Thymus (tissue), 11 donors: ENCODE measurements around the gene GLMP. TPM values are rescaled to one million over a fixed set of nuclear protein-coding genes. Genes with fewer than 3 reads are reported as not detected.

Experiments
- DNase-seq, 9 donors: peaks; one replicate each; pipeline ENCODE4 v3.0.0-alpha.2; 2013; ENCODE audit warnings: low spot score in 9 of 9, low read depth in 6 of 9, missing footprints in 1 of 9
- H3K27ac ChIP-seq, 2 donors: one replicate each; pipeline ENCODE4 v1.5.1; 2013; ENCODE audit warnings: control low read depth in 1 of 2, low read depth in 1 of 2, low read length in 1 of 2, mild to moderate bottlenecking in 1 of 2, moderate library complexity in 1 of 2
- H3K27me3 ChIP-seq, 2 donors: one replicate each; pipeline ENCODE4 v1.5.1; 2013; ENCODE audit warnings: low read length in 1 of 2; ENCODE audit not compliant: control insufficient read depth in 2 of 2, insufficient read depth in 1 of 2
- H3K36me3 ChIP-seq, 2 donors: one replicate each; pipeline ENCODE4 v1.5.1; 2013; ENCODE audit warnings: low read length in 1 of 2, mild to moderate bottlenecking in 1 of 2, moderate library complexity in 1 of 2; ENCODE audit not compliant: control insufficient read depth in 2 of 2, insufficient read depth in 2 of 2
- H3K4me1 ChIP-seq, 2 donors: one replicate each; pipeline ENCODE4 v1.5.1; 2013; ENCODE audit warnings: low read length in 2 of 2; ENCODE audit not compliant: control insufficient read depth in 2 of 2, insufficient read depth in 2 of 2
- H3K4me3 ChIP-seq, 2 donors: one replicate each; pipeline ENCODE4 v1.5.1; 2013; ENCODE audit warnings: low read length in 2 of 2, control low read depth in 1 of 2, mild to moderate bottlenecking in 1 of 2
- H3K9me3 ChIP-seq, 2 donors: one replicate each; pipeline ENCODE4 v1.5.1; 2013; ENCODE audit warnings: low read length in 1 of 2, mild to moderate bottlenecking in 1 of 2; ENCODE audit not compliant: control insufficient read depth in 2 of 2, insufficient read depth in 1 of 2
- WGBS: extraction: QIAGEN DNeasy Blood & Tissue Kit; methylation state at CpG from one replicate; pipeline ENCODE4 v1.1.7; 2013; 5-methylcytosine and 5-hydroxymethylcytosine counted together
- polyA plus RNA-seq: library from polyadenylated mRNA; stranded (reverse); fragments of 200-250 nt; gene quantifications from one replicate; pipeline ENCODE4 v1.2.3, GENCODE V29; 2013
- total RNA-seq: library from RNA; stranded (reverse); fragments of 120-200 nt; gene quantifications from one replicate; pipeline ENCODE4 v1.2.4, GENCODE V29; 2013
- donor health status: healthy.

GLMP gene
- total and polyA plus RNA-seq, 2 donors: 20.3 to 40.0 TPM

DNA sequence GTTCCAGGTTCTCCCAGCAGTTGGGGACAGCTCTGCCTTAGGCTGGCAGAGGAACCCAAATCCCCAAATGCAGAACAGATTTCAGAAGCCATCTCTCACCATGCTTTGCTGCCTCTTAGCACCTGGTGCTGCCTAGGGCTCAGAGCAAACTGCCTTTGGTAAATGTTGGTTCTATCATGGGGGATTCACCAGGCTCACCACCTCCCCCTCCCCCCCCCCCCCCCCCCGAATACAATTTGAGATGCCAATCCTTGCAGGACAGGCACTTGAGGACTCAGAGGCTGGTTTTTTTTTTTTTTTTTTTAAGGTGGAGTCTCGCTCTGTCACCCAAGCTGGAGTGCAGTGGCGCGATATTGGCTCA is 47.2 kb downstream of the GLMP start:
- no peaks in the 10 kb centered on the region for H3K9me3 ChIP-seq
- H3K4me1 ChIP-seq: peaks cover 6 to 31% of the 10 kb centered on the region in 2 donors
- H3K27ac ChIP-seq: no peak overlapping the region
- 90% methylated on average over 4 of the region's 4 CpGs for WGBS
- H3K36me3 ChIP-seq: peaks cover 48 to 49% of the 10 kb centered on the region in 2 donors
- DNase-seq: no peak
- peaks cover 5 to 25% of the 10 kb centered on the region in 2 donors for H3K27me3 ChIP-seq
- no peak overlapping the region for H3K4me3 ChIP-seq

DNA sequence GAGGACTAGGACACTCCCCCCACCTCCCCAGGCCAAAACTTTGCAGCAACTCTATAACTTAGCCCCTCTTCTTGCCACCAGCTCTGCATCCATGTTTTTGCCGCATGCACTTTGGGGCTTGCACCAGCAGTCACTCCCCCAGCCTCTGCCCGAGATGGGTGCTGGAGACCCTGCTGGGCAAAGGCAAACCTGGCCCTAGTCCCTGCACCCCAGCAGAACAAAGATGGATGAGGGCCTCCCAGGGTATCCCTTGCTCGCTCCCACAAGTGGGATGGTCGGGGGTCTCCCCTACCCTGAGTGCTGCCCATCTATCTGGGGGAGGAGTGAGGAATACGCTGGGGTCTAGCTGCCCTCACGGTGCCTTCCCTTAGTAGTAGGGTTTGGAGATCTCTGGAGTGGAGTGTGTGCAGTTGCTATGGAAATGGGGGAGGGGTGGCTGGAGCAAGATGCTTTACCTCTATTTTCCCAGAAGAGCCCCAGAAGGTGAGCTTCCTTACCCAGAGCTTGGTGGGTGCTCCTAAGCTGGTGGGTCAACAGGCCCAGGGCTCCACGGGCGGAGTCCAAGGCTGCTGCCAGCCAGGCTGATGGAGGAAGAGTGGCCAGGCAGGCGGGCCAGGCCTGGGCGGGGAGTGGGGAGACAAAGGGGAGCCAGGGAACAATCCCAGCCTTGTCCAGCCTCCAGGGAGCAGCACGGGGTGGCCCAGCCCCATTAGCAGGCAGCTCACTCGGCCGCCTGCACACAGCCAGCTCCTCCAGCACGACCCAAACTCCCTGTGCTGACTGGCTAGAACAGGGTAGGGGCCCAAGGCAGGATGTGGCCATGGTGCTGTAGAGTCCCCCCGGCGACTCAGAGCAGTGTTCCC is 47.8 kb downstream of the GLMP start, which contains the start of gene PAQR6:
TSS of gene PAQR6 (minus strand) at position 597 of the 863 bp plus-strand sequence. CDS start 1,325 bp downstream, outside the sequence.
- H3K36me3 ChIP-seq: peaks cover 42 to 43% of the 10 kb centered on the region in 2 donors
- H3K4me3 ChIP-seq: no peak within 1 kb of the TSS
- WGBS: 91% methylated on average over 16 of the region's 16 CpGs
- no peak for DNase-seq
- peaks cover 5 to 25% of the 10 kb centered on the region in 2 donors for H3K27me3 ChIP-seq
- no peak within 1 kb of the TSS for H3K27ac ChIP-seq
- H3K4me1 ChIP-seq: peaks cover 6 to 31% of the 10 kb centered on the region in 2 donors
- no peaks in the 10 kb centered on the region for H3K9me3 ChIP-seq

DNA sequence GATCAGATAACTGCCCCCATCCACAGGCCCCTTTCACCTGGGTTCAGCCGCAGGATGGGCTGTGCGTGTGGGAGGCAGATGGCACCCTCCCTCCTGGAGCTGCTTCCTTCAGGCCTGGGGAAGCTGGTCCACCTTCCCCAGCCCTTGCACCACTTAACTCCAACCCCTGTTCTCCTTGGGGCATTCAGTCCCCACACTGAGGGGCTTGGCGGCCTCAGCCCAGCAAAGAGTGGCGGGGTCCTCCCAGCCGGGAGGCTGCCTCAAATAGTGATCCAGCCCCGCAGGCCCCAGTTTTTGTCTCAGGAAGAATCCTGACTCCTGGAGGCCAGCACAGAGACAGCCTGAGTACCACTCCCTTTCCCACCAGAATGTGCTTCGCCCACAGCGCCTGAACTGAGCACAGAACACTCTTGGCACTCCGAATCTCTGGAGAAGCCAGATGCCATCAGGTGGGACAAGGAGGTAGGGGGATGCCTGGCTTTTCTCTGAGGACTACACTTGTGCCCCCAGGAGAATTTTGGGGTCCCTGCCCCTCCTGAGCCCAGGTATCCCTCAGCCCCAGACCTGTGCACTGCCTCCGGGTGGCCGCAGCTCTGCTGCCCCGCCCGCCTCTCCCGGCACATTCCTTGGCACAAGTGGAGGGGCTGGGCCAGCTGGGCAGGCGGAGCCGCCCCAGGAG is 48.6 kb downstream of the GLMP start:
- Histone ChIP-seq H3K27me3 (peaks cover 5 to 25% of the 10 kb centered on the region in 2 donors), H3K36me3 (peaks cover 34 to 35% of the 10 kb centered on the region in 2 donors), H3K4me1 (peaks cover 6 to 27% of the 10 kb centered on the region in 2 donors), H3K4me3 (no peak overlapping the region), H3K9me3 (no peaks in the 10 kb centered on the region), H3K27ac (no peak overlapping the region)
- 93% methylated on average over 16 of the region's 16 CpGs for WGBS
- no peak for DNase-seq

DNA sequence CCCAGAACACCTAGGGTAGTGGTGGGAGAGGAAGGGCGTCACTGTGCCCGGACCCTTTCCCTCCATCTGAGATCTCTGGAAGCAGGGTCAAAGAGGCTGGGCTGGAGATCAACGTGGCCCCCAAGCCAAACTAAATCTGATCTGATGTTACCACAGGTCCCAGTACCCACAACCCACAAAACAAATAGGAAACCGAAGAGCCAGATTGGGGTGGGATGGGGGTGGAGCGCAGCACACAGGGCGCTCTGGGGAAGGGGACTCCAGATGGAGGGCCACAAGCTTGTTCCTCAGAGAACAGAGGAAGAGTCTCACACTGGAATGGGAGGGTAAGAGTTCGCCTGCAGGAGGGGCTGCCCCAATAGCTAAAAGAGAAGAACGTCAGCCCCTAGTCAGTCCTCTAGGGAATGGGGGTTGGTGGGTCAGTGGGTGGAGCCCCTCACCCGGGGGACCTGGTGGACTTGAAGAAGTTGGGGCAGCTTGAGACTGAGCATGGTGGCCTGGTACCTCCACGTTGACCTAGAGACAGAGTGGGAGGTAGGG is 49.2 kb downstream of the GLMP start:
- Histone ChIP-seq H3K9me3 (no peaks in the 10 kb centered on the region), H3K27me3 (peaks cover 5 to 25% of the 10 kb centered on the region in 2 donors), H3K36me3 (peaks cover 28 to 31% of the 10 kb centered on the region in 2 donors), H3K4me1 (peaks cover 6 to 21% of the 10 kb centered on the region in 2 donors), H3K4me3 (no peak overlapping the region), H3K27ac (no peak overlapping the region)
- no peak for DNase-seq
- 48% methylated on average over 10 of the region's 10 CpGs for WGBS

DNA sequence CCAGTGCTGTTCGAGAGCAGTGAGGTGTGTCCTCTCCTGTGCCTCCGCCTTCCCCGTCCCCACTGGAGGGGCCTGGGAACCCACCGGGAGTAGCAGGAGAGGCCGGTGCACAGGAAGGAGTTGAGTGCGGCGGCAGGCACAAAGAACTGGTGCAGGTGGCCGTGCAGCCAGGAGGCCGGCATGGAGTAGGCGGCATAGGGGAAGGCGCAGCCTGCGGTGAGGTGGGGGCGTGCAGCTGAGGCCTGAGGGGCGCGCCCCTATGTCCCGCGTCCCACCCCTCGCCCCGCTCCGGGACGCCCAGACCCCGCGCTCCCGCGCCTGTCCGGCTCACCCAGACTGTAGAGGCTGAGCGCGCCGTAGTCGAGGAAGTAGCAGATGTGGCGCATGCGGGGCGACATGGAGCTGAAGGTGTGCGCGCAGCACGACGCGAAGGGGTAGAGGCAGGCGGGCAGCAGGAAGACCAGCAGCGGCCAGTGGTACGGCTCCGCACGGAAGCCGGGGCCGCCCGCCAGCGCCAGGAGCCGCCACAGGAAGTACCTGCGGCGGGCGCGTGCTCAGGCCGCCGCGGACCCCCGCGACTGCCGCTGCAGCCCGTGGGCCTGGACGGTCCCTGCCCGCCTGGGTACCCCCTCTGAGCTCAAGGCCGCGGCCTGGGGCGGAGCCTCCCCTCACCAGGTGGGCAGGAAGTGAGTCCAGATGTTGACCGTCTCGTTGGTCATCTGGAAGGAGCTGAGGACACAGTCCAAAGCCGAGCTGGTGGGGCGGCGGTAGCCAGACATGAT is 49.8 kb downstream of the GLMP start:
- peaks cover 6 to 16% of the 10 kb centered on the region in 2 donors for H3K4me1 ChIP-seq
- peaks cover 5 to 25% of the 10 kb centered on the region in 2 donors for H3K27me3 ChIP-seq
- H3K4me3 ChIP-seq: peak overlapping the region in 1 of 2 donors; percentile 14
- no peak overlapping the region for H3K27ac ChIP-seq
- DNase-seq: peak in 3 of 9 donors; percentile 11 to 51 (median 28)
- peaks cover 21 to 30% of the 10 kb centered on the region in 2 donors for H3K36me3 ChIP-seq
- no peaks in the 10 kb centered on the region for H3K9me3 ChIP-seq
- WGBS: 6% methylated on average over 69 of the region's 69 CpGs

DNA sequence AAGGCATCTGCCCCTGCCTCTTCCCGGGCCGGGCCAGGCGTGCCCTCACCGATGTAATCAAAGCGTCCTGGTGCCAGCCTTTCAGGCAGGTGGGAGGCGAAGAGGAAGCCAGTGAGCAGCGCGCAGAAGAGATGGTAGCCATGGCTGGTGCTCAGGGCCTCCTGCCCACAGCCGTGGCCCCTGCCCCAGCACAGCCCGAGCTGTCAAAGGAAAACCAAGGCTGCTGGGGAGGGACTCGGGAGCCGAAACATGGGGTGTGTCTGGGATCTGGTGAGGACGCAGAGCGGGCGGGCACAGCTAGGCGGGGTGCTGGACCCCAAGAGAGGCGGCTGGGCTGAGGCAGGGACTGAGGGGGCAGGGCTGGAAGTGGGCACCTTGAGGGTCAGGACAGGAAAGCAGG is 50.8 kb downstream of the GLMP start:
- no peak overlapping the region for H3K4me3 ChIP-seq
- 97% methylated on average over 17 of the region's 17 CpGs for WGBS
- peaks cover 5 to 25% of the 10 kb centered on the region in 2 donors for H3K27me3 ChIP-seq
- no peak overlapping the region for H3K27ac ChIP-seq
- H3K36me3 ChIP-seq: peaks cover 12 to 25% of the 10 kb centered on the region in 2 donors
- no peak for DNase-seq
- no peaks in the 10 kb centered on the region for H3K9me3 ChIP-seq
- peaks cover 6 to 16% of the 10 kb centered on the region in 2 donors for H3K4me1 ChIP-seq

DNA sequence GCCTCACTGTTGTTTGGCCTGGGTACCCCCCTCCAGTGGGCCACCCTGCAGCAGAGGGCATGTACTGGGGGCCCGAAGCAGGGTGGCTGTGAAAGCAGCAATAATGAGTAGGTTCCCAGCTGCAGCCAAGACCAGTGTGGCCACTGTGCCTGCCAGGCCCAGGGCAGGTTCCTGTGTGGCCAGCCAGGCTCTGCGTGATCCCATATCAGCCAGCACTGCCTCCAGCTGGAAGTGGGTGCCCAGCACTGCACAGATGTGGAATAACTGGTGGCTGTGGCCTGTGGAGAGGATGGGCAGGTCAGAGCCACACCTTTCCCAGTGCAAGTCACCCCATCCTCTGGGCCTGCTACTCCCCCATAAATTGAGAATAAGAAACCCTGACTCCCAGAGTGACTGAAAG is 51.4 kb downstream of the GLMP start:
- Histone ChIP-seq H3K27me3 (peaks cover 5 to 25% of the 10 kb centered on the region in 2 donors), H3K36me3 (peaks cover 11 to 25% of the 10 kb centered on the region in 2 donors), H3K27ac (no peak overlapping the region), H3K9me3 (no peaks in the 10 kb centered on the region), H3K4me3 (no peak overlapping the region), H3K4me1 (peaks cover 6 to 16% of the 10 kb centered on the region in 2 donors)
- WGBS: 98% methylated on average over 2 of the region's 2 CpGs
- no peak for DNase-seq

DNA sequence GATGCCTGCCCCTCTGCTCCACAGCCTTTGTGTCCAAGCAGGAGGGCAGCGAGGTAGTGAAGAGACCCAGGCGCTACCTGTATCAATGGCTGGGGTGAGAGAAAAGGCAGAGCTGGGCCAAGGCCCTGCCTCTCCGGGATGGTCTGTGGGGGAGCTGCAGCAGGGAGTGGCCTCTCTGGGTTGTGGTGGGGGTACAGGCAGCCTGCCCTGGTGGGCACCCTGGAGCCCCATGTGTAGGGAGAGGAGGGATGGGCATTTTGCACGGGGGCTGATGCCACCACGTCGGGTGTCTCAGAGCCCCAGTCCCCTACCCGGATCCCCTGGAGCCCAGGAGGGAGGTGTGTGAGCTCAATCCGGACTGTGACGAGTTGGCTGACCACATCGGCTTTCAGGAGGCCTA is 52.7 kb downstream of the GLMP start:
- Histone ChIP-seq H3K4me3 (no peak overlapping the region), H3K27me3 (peaks cover 5 to 25% of the 10 kb centered on the region in 2 donors), H3K9me3 (no peaks in the 10 kb centered on the region), H3K36me3 (peaks cover 21 to 28% of the 10 kb centered on the region in 2 donors), H3K27ac (no peak overlapping the region), H3K4me1 (peaks cover 6 to 16% of the 10 kb centered on the region in 2 donors)
- WGBS: 91% methylated on average over 10 of the region's 10 CpGs
- DNase-seq: no peak
